H1 (cell line): ENCODE data around the gene IGLL5. TPM values are rescaled to one million over a fixed set of nuclear protein-coding genes. Genes with fewer than 3 reads are reported as not detected.

ENCODE experiments used
- CTCF ChIA-PET: fragments of 300-600 bp; sonication (Branson Sonifier 250); formaldehyde crosslinking; loops from one replicate; lab custom pipeline; 2021; ENCODE audit not compliant: partially characterized antibody; lab: Charles Lee
- POLR2A ChIA-PET: fragments of 300-600 bp; sonication (Branson Sonifier 250); formaldehyde crosslinking; loops from one replicate; lab custom pipeline; 2021; ENCODE audit warnings: inconsistent platforms; ENCODE audit not compliant: partially characterized antibody; lab: Charles Lee
- DNase-seq, 2 experiments: peaks; one replicate each; pipeline versions ENCODE4 v3.0.0 to v3.0.0-alpha.2; 2010 to 2022; ENCODE audit warnings: low spot score in 2 of 2, low read depth in 1 of 2, mixed read lengths in 1 of 2
- FAIRE-seq: peaks from 2 replicates; lab custom pipeline; 2011; peaks lifted over from hg19 to GRCh38; lab: Jason Lieb, UNC
- H2AFZ ChIP-seq: 2 replicates; pipeline ENCODE4 v1.8.1; 2012; ENCODE audit warnings: low read length, inconsistent platforms
- H2AK5ac ChIP-seq: 2 replicates; pipeline ENCODE4 v1.6.1; 2013; ENCODE audit warnings: low read depth, low read length
- H2BK120ac ChIP-seq: replicated peaks from 2 replicates; pipeline ENCODE3; 2013; ENCODE audit warnings: low read depth, low read length, inconsistent platforms
- H2BK12ac ChIP-seq: 2 replicates; pipeline ENCODE4 v1.6.1; 2013; ENCODE audit warnings: low read depth, low read length
- H2BK15ac ChIP-seq: 2 replicates; pipeline ENCODE4 v1.6.1; 2013; ENCODE audit warnings: low read length
- H2BK20ac ChIP-seq: 2 replicates; pipeline ENCODE4 v1.6.1; 2013; ENCODE audit warnings: low read length
- H2BK5ac ChIP-seq: 2 replicates; pipeline ENCODE4 v1.6.1; 2013; ENCODE audit warnings: low read depth, low read length
- H3K14ac ChIP-seq: 2 replicates; pipeline ENCODE4 v1.6.1; 2013; ENCODE audit warnings: inconsistent platforms; ENCODE audit not compliant: insufficient read length
- H3K18ac ChIP-seq: 2 replicates; pipeline ENCODE4 v1.6.1; 2013; ENCODE audit warnings: low read length; ENCODE audit errors: extremely low read depth
- H3K23ac ChIP-seq: 2 replicates; pipeline ENCODE4 v1.6.1; 2013; ENCODE audit warnings: inconsistent platforms; ENCODE audit not compliant: insufficient read length
- H3K23me2 ChIP-seq: 2 replicates; pipeline ENCODE4 v1.6.1; 2013; ENCODE audit warnings: low read depth, low read length
- H3K27ac ChIP-seq: 2 replicates; pipeline ENCODE4 v1.6.1; 2011; ENCODE audit warnings: low read depth, low read length, inconsistent platforms
- H3K27me3 ChIP-seq, 4 experiments: replicated peaks in 1 of 4; 1 replicate in 1 of 4; 2 replicates in 3 of 4; pipeline versions ENCODE4 v1.6.1 to v1.8.1; 2011 to 2013; ENCODE audit warnings: low read length in 3 of 4, mild to moderate bottlenecking in 3 of 4, inconsistent platforms in 2 of 4, mixed read lengths in 2 of 4, moderate library complexity in 1 of 4; ENCODE audit not compliant: control insufficient read depth in 3 of 4, insufficient read depth in 3 of 4; ENCODE audit errors: extremely low read depth in 1 of 4
- H3K36me3 ChIP-seq, 4 experiments: 2 replicates each; pipeline versions ENCODE4 v1.6.1 to v1.8.1; 2011 to 2013; ENCODE audit warnings: mild to moderate bottlenecking in 4 of 4, low read length in 3 of 4, moderate library complexity in 2 of 4, control low read depth in 1 of 4, inconsistent platforms in 1 of 4; ENCODE audit not compliant: insufficient read depth in 4 of 4, control insufficient read depth in 2 of 4
- H3K4ac ChIP-seq: replicated peaks from 2 replicates; pipeline ENCODE3; 2013; ENCODE audit warnings: low read length, low read depth, mixed read lengths, inconsistent platforms; ENCODE audit not compliant: insufficient read length
- H3K4me1 ChIP-seq, 4 experiments: replicated peaks in 1 of 4; 1 replicate in 1 of 4; 2 replicates in 3 of 4; pipeline versions ENCODE4 v1.6.1 to v1.8.1; 2011 to 2013; ENCODE audit warnings: low read length in 3 of 4, inconsistent platforms in 2 of 4, mixed read lengths in 1 of 4; ENCODE audit not compliant: insufficient read depth in 4 of 4, control insufficient read depth in 3 of 4
- H3K4me2 ChIP-seq, 2 experiments: 2 replicates each; pipeline versions ENCODE4 v1.6.1 to v1.8.1; 2011 to 2013; ENCODE audit warnings: low read depth in 2 of 2, low read length in 2 of 2, control low read depth in 1 of 2, inconsistent platforms in 1 of 2, mild to moderate bottlenecking in 1 of 2; ENCODE audit not compliant: insufficient read depth in 1 of 2
- H3K4me3 ChIP-seq, 4 experiments: fragments of 200-600, 300-600 bp in 1 of 4; sonication (generic), shearing (Covaris generic), sonication (Bioruptor Twin) in 1 of 4; 2 replicates each; pipeline versions ENCODE4 v1.5.1 to v1.8.1; 2011 to 2016; ENCODE audit warnings: low read length in 4 of 4, low read depth in 3 of 4, control low read depth in 2 of 4, inconsistent platforms in 2 of 4, mild to moderate bottlenecking in 2 of 4, mixed read lengths in 1 of 4, moderate library complexity in 1 of 4; ENCODE audit not compliant: insufficient read depth in 2 of 4; ENCODE audit errors: extremely low read depth in 1 of 4
- H3K56ac ChIP-seq: replicated peaks from 2 replicates; pipeline ENCODE3; 2013; ENCODE audit warnings: low read depth, mild to moderate bottlenecking, mixed read lengths, low read length, inconsistent platforms; ENCODE audit not compliant: insufficient read length
- H3K79me1 ChIP-seq: 2 replicates; pipeline ENCODE4 v1.6.1; 2013; ENCODE audit warnings: low read depth, low read length, control low read depth
- H3K79me2 ChIP-seq, 2 experiments: 2 replicates each; pipeline versions ENCODE4 v1.6.1 to v1.8.1; 2012 to 2013; ENCODE audit warnings: low read length in 2 of 2, mild to moderate bottlenecking in 2 of 2, inconsistent platforms in 1 of 2; ENCODE audit not compliant: insufficient read depth in 2 of 2, control insufficient read depth in 1 of 2
- H3K9ac ChIP-seq, 4 experiments: replicated peaks in 1 of 4; 1 replicate in 1 of 4; 2 replicates in 3 of 4; pipeline versions ENCODE4 v1.6.1 to v1.8.1; 2011 to 2013; ENCODE audit warnings: low read depth in 3 of 4, low read length in 3 of 4, control low read depth in 2 of 4, mild to moderate bottlenecking in 2 of 4, moderate library complexity in 2 of 4, inconsistent platforms in 1 of 4; ENCODE audit errors: extremely low read depth in 1 of 4
- H3K9me3 ChIP-seq, 2 experiments: 2 replicates each; pipeline versions ENCODE4 v1.6.1 to v1.8.1; 2012 to 2013; ENCODE audit warnings: mild to moderate bottlenecking in 2 of 2, moderate library complexity in 2 of 2, control low read depth in 1 of 2, inconsistent platforms in 1 of 2, low read depth in 1 of 2, low read length in 1 of 2, mixed read lengths in 1 of 2; ENCODE audit not compliant: insufficient read depth in 2 of 2
- H4K20me1 ChIP-seq, 2 experiments: replicated peaks in 1 of 2; 2 replicates each; pipeline versions ENCODE3 to v1.8.1; 2011 to 2013; ENCODE audit warnings: inconsistent platforms in 2 of 2, low read length in 2 of 2, mild to moderate bottlenecking in 1 of 2; ENCODE audit not compliant: insufficient read depth in 2 of 2, control insufficient read depth in 1 of 2
- H4K5ac ChIP-seq: 2 replicates; pipeline ENCODE4 v1.6.1; 2013; ENCODE audit warnings: low read length, low read depth, mixed read lengths, inconsistent platforms; ENCODE audit not compliant: insufficient read length
- H4K8ac ChIP-seq: 2 replicates; pipeline ENCODE4 v1.8.0; 2013; ENCODE audit warnings: mild to moderate bottlenecking, moderate library complexity, low read length, inconsistent platforms; ENCODE audit not compliant: insufficient read depth; ENCODE audit errors: extremely low read depth
- H4K91ac ChIP-seq: replicated peaks from 2 replicates; pipeline ENCODE3; 2013; ENCODE audit warnings: low read length, mixed read lengths, inconsistent platforms; ENCODE audit not compliant: insufficient read length
- ASH2L ChIP-seq: fragments of 200-600, 300-600 bp; sonication (generic); IDR thresholded peaks from one replicate; pipeline ENCODE4 v1.7.1; 2017; ENCODE audit warnings: low read length
- CREB1 ChIP-seq: IDR thresholded peaks from 2 replicates; pipeline ENCODE4 v1.6.1; 2012; ENCODE audit warnings: inconsistent platforms
- JUN ChIP-seq: IDR thresholded peaks from 2 replicates; pipeline ENCODE4 v1.6.1; 2011; ENCODE audit warnings: low read depth, mild to moderate bottlenecking, improper control_type of control experiment, low read length
- POU5F1 ChIP-seq: IDR thresholded peaks from 2 replicates; pipeline ENCODE4 v1.6.1; 2011; ENCODE audit warnings: low read depth, mild to moderate bottlenecking, low read length, moderate library complexity
- WGBS, 2 experiments: shearing (Covaris generic) in 1 of 2; methylation state at CpG; one replicate each; pipeline versions ENCODE4 v1.1.6 to v1.1.7; 2013 to 2015; ENCODE audit warnings: low lambda C conversion rate in 2 of 2, mixed read lengths in 2 of 2, inconsistent platforms in 1 of 2, low coverage in 1 of 2, missing lambda C conversion rate in 1 of 2; ENCODE audit not compliant: insufficient replicate concordance in 2 of 2, insufficient coverage in 1 of 2, insufficient read length in 1 of 2; ENCODE audit errors: extremely low coverage in 1 of 2, missing lambda C conversion rate in 1 of 2; 5-methylcytosine and 5-hydroxymethylcytosine counted together
- polyA plus RNA-seq, 7 experiments: library from polyadenylated mRNA; depleted of rRNA in 3 of 7; stranded (reverse) in 5 of 7; unstranded in 2 of 7; fragments of >200 nt in 5 of 7; fragments of 200-250 nt in 2 of 7; gene quantifications; 1 replicate in 5 of 7; 2 replicates in 1 of 7; 4 replicates in 1 of 7; pipeline versions ENCODE4 v1.2.1 to v1.2.3, GENCODE V29; 2011 to 2013; ENCODE audit warnings: missing spikeins in 2 of 7, mixed read lengths in 2 of 7
- total RNA-seq: library from RNA; stranded (reverse); fragmentation: NEBNext Ultra II Directional; extraction: Animal tissue kit (Norgen Biotek cat#: 25700); gene quantifications from 2 replicates; pipeline ENCODE4 v1.2.1, GENCODE V29; 2021

The IGLL5 gene
- total and polyA plus RNA-seq, 2 of the 8 experiments (the other 6 are each of a cell fraction or from before 2014, with no cell fraction given) = not detected

- no peak for FAIRE-seq
Measured at GRCh38 chr22:22923930-22924329, 36.3 kb downstream of the IGLL5 start.

More at GRCh38 chr22:22923930-22924329, 36.3 kb downstream of the IGLL5 start:
- no peak overlapping the region for H3K14ac ChIP-seq
- no peaks in the 10 kb centered on the region for H3K36me3 ChIP-seq
- no peak overlapping the region for H3K27ac ChIP-seq
- H3K56ac ChIP-seq = no peak overlapping the region
- no peak overlapping the region for H2BK12ac ChIP-seq
- H3K4me3 ChIP-seq = no peak overlapping the region
- CTCF ChIA-PET = no interaction called here
- H2BK20ac ChIP-seq = no peak overlapping the region
- H3K9me3 ChIP-seq = peaks cover 33 to 88% of the 10 kb centered on the region in 2 experiments
- H3K23me2 ChIP-seq = no peaks in the 10 kb centered on the region
- no peak for DNase-seq
- no peak overlapping the region for H4K5ac ChIP-seq
- no peak overlapping the region for H3K18ac ChIP-seq
- no peak overlapping the region for H2AFZ ChIP-seq
- peaks cover 0 to 11% (median 0%) of the 10 kb centered on the region in 4 experiments; a peak in 1 of 7 replicates for H3K4me1 ChIP-seq
- no peak overlapping the region for H3K4me2 ChIP-seq
- TF ChIP-seq POU5F1 (no peak), CREB1 (no peak), ASH2L (no peak), JUN (no peak)
- H4K91ac ChIP-seq = no peak overlapping the region
- no peaks in the 10 kb centered on the region for H3K79me2 ChIP-seq
- H2BK15ac ChIP-seq = no peak overlapping the region
- no peak overlapping the region for H4K8ac ChIP-seq
- H3K9ac ChIP-seq = no peak overlapping the region
- POLR2A ChIA-PET = no interaction called here
- no peak overlapping the region for H3K4ac ChIP-seq
- no peak overlapping the region for H2BK120ac ChIP-seq
- H4K20me1 ChIP-seq = no peaks in the 10 kb centered on the region
- H3K79me1 ChIP-seq = no peaks in the 10 kb centered on the region
- H2AK5ac ChIP-seq = no peak overlapping the region
- H2BK5ac ChIP-seq = no peak overlapping the region
- H3K23ac ChIP-seq = no peak overlapping the region
- 84% methylated on average over 3 of the region's 4 CpGs; no CpG with 5 or more reads in 1 of the 2 experiments for WGBS, 2 experiments
- peaks cover 1 to 16% (median 12%) of the 10 kb centered on the region in 4 experiments for H3K27me3 ChIP-seq
